OCI-LY3 (cell line): Measurements from ENCODE around the gene C1orf21.

Experiments
- CTCF ChIP-seq: fragments of 200-600, 300-600 bp; sonication (generic); IDR thresholded peaks from 2 replicates; pipeline ENCODE4 v1.5.1; 2014; ENCODE audit warnings: antibody characterized with exemption, low read length, low read depth
- EZH2phosphoT487 ChIP-seq: fragments of 200-600 bp; shearing (Covaris generic); IDR thresholded peaks from 2 replicates; pipeline ENCODE4 v1.6.1; 2018; ENCODE audit warnings: antibody characterized with exemption, mixed run types, low read depth

GRCh38 chr1:184380468-184380867, 6.4 kb upstream of the C1orf21 start:
- no peak for TF ChIP-seq CTCF
- no peak for TF ChIP-seq EZH2phosphoT487
